ENCODE results near the gene CUX1. TPM values are rescaled to one million over a fixed set of nuclear protein-coding genes. Genes with fewer than 3 reads are reported as not detected.
A peak's percentile ranks its signal among the peaks of the same experiment; 100 is the strongest.

Gene CUX1
- total and polyA plus RNA-seq, 2 donors (not counting 1 experiment from before 2014, with no cell fraction given) = 10.8 to 86.5 TPM

- no peak for ATAC-seq (ENCODE audit: low read depth)
- Mint-ChIP-seq H3K27me3 (no peaks in the 10 kb centered on the region), H3K9me3 (ENCODE audit: insufficient read depth) (no peaks in the 10 kb centered on the region), H3K4me3 (no peak overlapping the region), H3K27ac (no peak overlapping the region), H3K4me1 (peaks cover 35% of the 10 kb centered on the region)
- H3K79me2 ChIP-seq (ENCODE audit: control insufficient read depth, insufficient read depth, low read length) = peaks cover 12% of the 10 kb centered on the region
- CTCF ChIA-PET = interaction anchor here (1.4 to 15.7 kb wide), 11 partner anchors 26 to 738 kb away, joined by 3 to 351 read pairs (median 5); partner anchors contain the start of gene PRKRIP1
- no peak overlapping the region for H3K4me2 ChIP-seq (replicated peaks; ENCODE audit: low read depth, low read length, poor library complexity, severe bottlenecking)
- peaks cover 25 to 32% of the 10 kb centered on the region in 2 donors for H3K4me1 ChIP-seq (ENCODE audit: control insufficient read depth in 2 of 2, insufficient read depth in 2 of 2, low read length in 2 of 2)
- H3K36me3 ChIP-seq (replicated peaks in 1 of 2; ENCODE audit: control extremely low read depth in 1 of 2, control insufficient read depth in 1 of 2, extremely low read depth in 1 of 2, insufficient read depth in 2 of 2, low read length in 1 of 2) = no peaks in the 10 kb centered on the region
- WGBS (ENCODE audit: insufficient coverage) = 96% methylated on average over 4 of the region's 5 CpGs
- H3K4me3 ChIP-seq (ENCODE audit: control extremely low read depth in 1 of 5, extremely low read depth in 1 of 5, insufficient read depth in 1 of 5, low read depth in 2 of 5, low read length in 4 of 5) = no peak overlapping the region
- no peaks in the 10 kb centered on the region for H3K9me3 ChIP-seq (ENCODE audit: control extremely low read depth in 1 of 3, control insufficient read depth in 2 of 3, insufficient read depth in 1 of 3, low read length in 2 of 3)
- TF ChIP-seq CTCF (IDR thresholded peaks at IDR 0.05) (no peak), EZH2 (IDR thresholded peaks at IDR 0.05; ENCODE audit: borderline replicate concordance, insufficient read depth, low read depth, low read length, poor library complexity, severe bottlenecking) (no peak)
- H3K9ac ChIP-seq (ENCODE audit: low read length) = no peak overlapping the region
- POLR2A ChIA-PET = interaction anchor here (1.0 to 1.7 kb wide), 3 partner anchors 26 to 115 kb away, joined by 3 to 7 read pairs (median 7); partner anchors contain the start of gene PRKRIP1
- no peaks in the 10 kb centered on the region for H3K27me3 ChIP-seq (replicated peaks in 1 of 4; ENCODE audit: control extremely low read depth in 1 of 4, control insufficient read depth in 3 of 4, insufficient read depth in 4 of 4, low read length in 3 of 4)
- DNase-seq = no peak
- H3K27ac ChIP-seq (ENCODE audit: low read length in 2 of 2) = no peak overlapping the region
- intact Hi-C loops (cut with micrococcal nuclease) = no loop called here
- no peak overlapping the region for H2AFZ ChIP-seq (ENCODE audit: insufficient read depth, low read depth, low read length, poor library complexity, severe bottlenecking)
- H4K20me1 ChIP-seq (ENCODE audit: control insufficient read depth, insufficient read depth, low read length, poor library complexity, severe bottlenecking) = peaks cover 6% of the 10 kb centered on the region
These were observed 463.1 kb downstream of the CUX1 start for GRCh38 chr7:102280521-102280920.

GRCh38 chr7:102281785-102282184 lies 464.4 kb downstream of the CUX1 start:
- H4K20me1 ChIP-seq (ENCODE audit: control insufficient read depth, insufficient read depth, low read length, poor library complexity, severe bottlenecking) = peaks cover 10% of the 10 kb centered on the region
- peaks cover 30 to 39% of the 10 kb centered on the region in 2 donors for H3K4me1 ChIP-seq (ENCODE audit: control insufficient read depth in 2 of 2, insufficient read depth in 2 of 2, low read length in 2 of 2)
- 92% methylated on average over 14 of the region's 14 CpGs for WGBS (ENCODE audit: insufficient coverage)
- Mint-ChIP-seq H3K4me1 (peaks cover 39% of the 10 kb centered on the region), H3K27ac (no peak overlapping the region), H3K27me3 (no peaks in the 10 kb centered on the region), H3K4me3 (peak overlapping the region; percentile 23), H3K9me3 (ENCODE audit: insufficient read depth) (no peaks in the 10 kb centered on the region)
- no peaks in the 10 kb centered on the region for H3K36me3 ChIP-seq (replicated peaks in 1 of 2; ENCODE audit: control extremely low read depth in 1 of 2, control insufficient read depth in 1 of 2, extremely low read depth in 1 of 2, insufficient read depth in 2 of 2, low read length in 1 of 2)
- H3K27me3 ChIP-seq (replicated peaks in 1 of 4; ENCODE audit: control extremely low read depth in 1 of 4, control insufficient read depth in 3 of 4, insufficient read depth in 4 of 4, low read length in 3 of 4) = no peaks in the 10 kb centered on the region
- ChIA-PET CTCF (interaction anchor here (0.9 to 15.7 kb wide), 3 partner anchors 13 to 108 kb away, joined by 4 to 351 read pairs (median 39); partner anchors contain the start of gene PRKRIP1), POLR2A (interaction anchor here (0.9 to 1.7 kb wide), 2 partner anchors 32 to 114 kb away, joined by 6 to 7 read pairs; partner anchors contain the start of gene PRKRIP1)
- ATAC-seq (ENCODE audit: low read depth) = no peak
- TF ChIP-seq EZH2 (IDR thresholded peaks at IDR 0.05; ENCODE audit: borderline replicate concordance, insufficient read depth, low read depth, low read length, poor library complexity, severe bottlenecking) (no peak), CTCF (IDR thresholded peaks at IDR 0.05) (no peak)
- H2AFZ ChIP-seq (ENCODE audit: insufficient read depth, low read depth, low read length, poor library complexity, severe bottlenecking) = no peak overlapping the region
- H3K9ac ChIP-seq (ENCODE audit: low read length) = no peak overlapping the region
- intact Hi-C loops (cut with micrococcal nuclease) = no loop called here
- no peak overlapping the region for H3K4me3 ChIP-seq (ENCODE audit: control extremely low read depth in 1 of 5, extremely low read depth in 1 of 5, insufficient read depth in 1 of 5, low read depth in 2 of 5, low read length in 4 of 5)
- peaks cover 17% of the 10 kb centered on the region for H3K79me2 ChIP-seq (ENCODE audit: control insufficient read depth, insufficient read depth, low read length)
- DNase-seq = no peak
- no peak overlapping the region for H3K4me2 ChIP-seq (replicated peaks; ENCODE audit: low read depth, low read length, poor library complexity, severe bottlenecking)
- H3K9me3 ChIP-seq (ENCODE audit: control extremely low read depth in 1 of 3, control insufficient read depth in 2 of 3, insufficient read depth in 1 of 3, low read length in 2 of 3) = no peaks in the 10 kb centered on the region
- no peak overlapping the region for H3K27ac ChIP-seq (ENCODE audit: low read length in 2 of 2)
